Measurements from ENCODE around the gene RYR1. TPM values are rescaled to one million over a fixed set of nuclear protein-coding genes. Genes with fewer than 3 reads are reported as not detected.

RYR1 gene
- total RNA-seq, 1 experiment from 2014 or later, result not detected

DNA sequence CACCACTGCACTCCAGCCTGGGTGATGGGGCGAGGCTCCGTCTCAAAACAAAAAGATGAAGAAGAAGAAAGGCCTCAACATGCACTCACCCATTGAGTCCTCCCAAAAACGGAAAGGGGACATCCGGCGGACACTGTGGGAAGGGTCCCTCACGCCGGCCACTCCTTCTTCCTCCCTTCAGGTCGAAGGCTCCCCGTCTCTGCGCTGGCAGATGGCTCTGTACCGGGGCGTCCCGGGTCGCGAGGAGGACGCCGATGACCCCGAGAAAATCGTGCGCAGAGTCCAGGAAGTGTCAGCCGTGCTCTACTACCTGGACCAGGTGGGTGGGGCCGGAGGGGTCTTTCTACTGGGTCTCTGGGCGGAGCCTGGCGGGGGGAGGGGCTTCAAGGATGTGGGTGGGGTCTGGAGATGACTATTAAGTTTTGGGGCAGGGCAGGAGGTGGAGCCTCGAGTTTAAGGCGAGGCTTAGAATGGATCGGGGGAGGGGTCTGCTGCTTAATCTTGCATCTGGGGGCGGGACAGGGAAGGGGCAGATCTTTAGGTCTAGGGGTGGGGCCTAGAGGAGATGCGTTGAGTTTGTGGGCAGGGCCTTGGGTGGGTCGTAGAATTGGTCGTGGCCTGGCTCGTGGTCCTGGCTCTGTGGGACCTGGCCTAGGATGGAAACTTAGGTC lies 94.1 kb downstream of the RYR1 start:
- Histone ChIP-seq H3K4me1 (ENCODE audit: insufficient read depth, low read length) (no peaks in the 10 kb centered on the region), H3K9ac (ENCODE audit: low read length) (no peak overlapping the region), H3K9me3 (ENCODE audit: low read length) (no peaks in the 10 kb centered on the region), H3K9me2 (replicated peaks; ENCODE audit: low read length) (no peaks in the 10 kb centered on the region), H3K36me3 (ENCODE audit: low read depth, low read length) (no peaks in the 10 kb centered on the region), H3K79me2 (ENCODE audit: low read length) (no peaks in the 10 kb centered on the region), H3K4me2 (ENCODE audit: low read length) (no peak overlapping the region), H3K27me3 (ENCODE audit: low read length) (no peaks in the 10 kb centered on the region), H2AFZ (ENCODE audit: low read length) (no peak overlapping the region), H3F3A (ENCODE audit: low read length, unreplicated experiment) (no peaks in the 10 kb centered on the region), H3K27ac (ENCODE audit: low read length) (no peak overlapping the region), H4K20me1 (ENCODE audit: low read length) (no peaks in the 10 kb centered on the region), H3K4me3 (ENCODE audit: low read length) (no peak overlapping the region)
- no peak for DNase-seq
- CTCF ChIA-PET, result no interaction called here
- intact Hi-C loops (cut with micrococcal nuclease), result no loop called here
- BruUV-seq (replicated peaks), result no TSS peak
- TF ChIP-seq EZH2phosphoT487 (IDR thresholded peaks at IDR 0.05; ENCODE audit: borderline replicate concordance, low read length), result no peak
- no peak for TF ChIP-seq EZH2 (IDR thresholded peaks at IDR 0.05; ENCODE audit: low read length, unreplicated experiment)
- TF ChIP-seq, protein P1, sequence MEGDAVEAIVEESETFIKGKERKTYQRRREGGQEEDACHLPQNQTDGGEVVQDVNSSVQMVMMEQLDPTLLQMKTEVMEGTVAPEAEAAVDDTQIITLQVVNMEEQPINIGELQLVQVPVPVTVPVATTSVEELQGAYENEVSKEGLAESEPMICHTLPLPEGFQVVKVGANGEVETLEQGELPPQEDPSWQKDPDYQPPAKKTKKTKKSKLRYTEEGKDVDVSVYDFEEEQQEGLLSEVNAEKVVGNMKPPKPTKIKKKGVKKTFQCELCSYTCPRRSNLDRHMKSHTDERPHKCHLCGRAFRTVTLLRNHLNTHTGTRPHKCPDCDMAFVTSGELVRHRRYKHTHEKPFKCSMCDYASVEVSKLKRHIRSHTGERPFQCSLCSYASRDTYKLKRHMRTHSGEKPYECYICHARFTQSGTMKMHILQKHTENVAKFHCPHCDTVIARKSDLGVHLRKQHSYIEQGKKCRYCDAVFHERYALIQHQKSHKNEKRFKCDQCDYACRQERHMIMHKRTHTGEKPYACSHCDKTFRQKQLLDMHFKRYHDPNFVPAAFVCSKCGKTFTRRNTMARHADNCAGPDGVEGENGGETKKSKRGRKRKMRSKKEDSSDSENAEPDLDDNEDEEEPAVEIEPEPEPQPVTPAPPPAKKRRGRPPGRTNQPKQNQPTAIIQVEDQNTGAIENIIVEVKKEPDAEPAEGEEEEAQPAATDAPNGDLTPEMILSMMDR (conservative IDR thresholded peaks at IDR 0.05; ENCODE audit: low read depth, low read length), result no peak
- POLR2A ChIA-PET (ENCODE audit: unreplicated experiment), result no interaction called here
- ATAC-seq, result no peak

DNA sequence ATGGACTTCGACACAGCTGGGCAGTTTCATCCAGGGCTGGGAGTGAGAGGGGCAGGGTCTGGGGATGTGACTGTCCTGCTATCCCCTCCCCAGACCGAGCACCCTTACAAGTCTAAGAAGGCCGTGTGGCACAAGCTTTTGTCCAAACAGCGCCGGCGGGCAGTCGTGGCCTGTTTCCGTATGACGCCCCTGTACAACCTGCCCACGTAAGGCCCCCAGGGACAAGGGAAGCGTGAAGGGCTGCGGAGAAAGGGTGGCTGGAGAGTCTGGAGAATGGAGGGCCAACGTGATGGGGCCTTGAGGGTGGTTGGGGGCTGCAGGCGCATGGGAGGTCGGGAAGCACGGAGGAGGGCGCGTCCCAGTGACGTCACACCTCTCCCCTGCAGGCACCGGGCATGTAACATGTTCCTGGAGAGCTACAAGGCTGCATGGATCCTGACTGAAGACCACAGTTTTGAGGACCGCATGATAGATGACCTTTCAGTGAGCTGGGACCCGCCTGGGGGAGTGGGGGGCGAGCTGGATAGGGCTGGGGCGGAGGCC lies 94.8 kb downstream of the RYR1 start:
- POLR2A ChIA-PET (ENCODE audit: unreplicated experiment), result no interaction called here
- H3K9me3 ChIP-seq (ENCODE audit: low read length), result no peaks in the 10 kb centered on the region
- no peaks in the 10 kb centered on the region for H3K9me2 ChIP-seq (replicated peaks; ENCODE audit: low read length)
- H4K20me1 ChIP-seq (ENCODE audit: low read length), result no peaks in the 10 kb centered on the region
- no peaks in the 10 kb centered on the region for H3K36me3 ChIP-seq (ENCODE audit: low read depth, low read length)
- no peak overlapping the region for H3K4me2 ChIP-seq (ENCODE audit: low read length)
- H3K27ac ChIP-seq (ENCODE audit: low read length), result no peak overlapping the region
- TF ChIP-seq, protein P1 (conservative IDR thresholded peaks at IDR 0.05; ENCODE audit: low read depth, low read length), result no peak
- TF ChIP-seq EZH2phosphoT487 (IDR thresholded peaks at IDR 0.05; ENCODE audit: borderline replicate concordance, low read length), result no peak
- no peak for TF ChIP-seq EZH2 (IDR thresholded peaks at IDR 0.05; ENCODE audit: low read length, unreplicated experiment)
- no peak for ATAC-seq
- H3F3A ChIP-seq (ENCODE audit: low read length, unreplicated experiment), result no peaks in the 10 kb centered on the region
- H3K79me2 ChIP-seq (ENCODE audit: low read length), result no peaks in the 10 kb centered on the region
- H3K9ac ChIP-seq (ENCODE audit: low read length), result no peak overlapping the region
- no peaks in the 10 kb centered on the region for H3K27me3 ChIP-seq (ENCODE audit: low read length)
- CTCF ChIA-PET, result no interaction called here
- H3K4me1 ChIP-seq (ENCODE audit: insufficient read depth, low read length), result no peaks in the 10 kb centered on the region
- H2AFZ ChIP-seq (ENCODE audit: low read length), result no peak overlapping the region
- DNase-seq, result no peak
- BruUV-seq (replicated peaks), result no TSS peak
- no peak overlapping the region for H3K4me3 ChIP-seq (ENCODE audit: low read length)
- intact Hi-C loops (cut with micrococcal nuclease), result no loop called here

DNA sequence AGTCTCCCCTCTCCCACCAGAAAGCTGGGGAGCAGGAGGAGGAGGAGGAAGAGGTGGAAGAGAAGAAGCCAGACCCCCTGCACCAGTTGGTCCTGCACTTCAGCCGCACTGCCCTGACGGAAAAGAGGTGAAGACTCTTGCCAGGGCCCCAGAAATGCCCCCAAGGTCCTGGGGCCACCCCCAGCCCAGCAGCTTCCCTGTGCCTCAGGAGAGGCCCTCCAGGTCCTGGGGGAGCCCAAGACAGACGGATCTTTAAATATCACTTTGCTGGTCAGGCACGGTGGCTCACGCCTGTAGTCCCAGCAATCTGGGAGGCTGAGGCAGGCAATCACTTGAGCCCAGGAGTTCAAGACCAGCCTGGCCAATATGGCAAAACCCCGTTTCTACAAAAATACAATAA lies 95.4 kb downstream of the RYR1 start:
- H2AFZ ChIP-seq (ENCODE audit: low read length), result no peak overlapping the region
- CTCF ChIA-PET, result no interaction called here
- POLR2A ChIA-PET (ENCODE audit: unreplicated experiment), result no interaction called here

More for the DNA sequence above, 95.4 kb downstream of the RYR1 start:
- no peak for DNase-seq
- Histone ChIP-seq H3K4me3 (ENCODE audit: low read length) (no peak overlapping the region), H3K27ac (ENCODE audit: low read length) (no peak overlapping the region), H3K36me3 (ENCODE audit: low read depth, low read length) (no peaks in the 10 kb centered on the region), H3K79me2 (ENCODE audit: low read length) (no peaks in the 10 kb centered on the region), H3K9me3 (ENCODE audit: low read length) (no peaks in the 10 kb centered on the region), H3K27me3 (ENCODE audit: low read length) (no peaks in the 10 kb centered on the region), H3K9me2 (replicated peaks; ENCODE audit: low read length) (no peaks in the 10 kb centered on the region), H3K4me1 (ENCODE audit: insufficient read depth, low read length) (no peaks in the 10 kb centered on the region), H3F3A (ENCODE audit: low read length, unreplicated experiment) (no peaks in the 10 kb centered on the region), H4K20me1 (ENCODE audit: low read length) (no peaks in the 10 kb centered on the region), H3K4me2 (ENCODE audit: low read length) (no peak overlapping the region), H3K9ac (ENCODE audit: low read length) (no peak overlapping the region)
- ATAC-seq, result no peak
- TF ChIP-seq EZH2 (IDR thresholded peaks at IDR 0.05; ENCODE audit: low read length, unreplicated experiment), result no peak
- TF ChIP-seq EZH2phosphoT487 (IDR thresholded peaks at IDR 0.05; ENCODE audit: borderline replicate concordance, low read length), result no peak
- TF ChIP-seq, protein P1 (conservative IDR thresholded peaks at IDR 0.05; ENCODE audit: low read depth, low read length), result no peak
- intact Hi-C loops (cut with micrococcal nuclease), result no loop called here
- BruUV-seq (replicated peaks), result no TSS peak

Data from PC-3 (cell line).